ENCODE data around the gene NUDT22.
A peak's percentile ranks its signal among the peaks of the same experiment; 100 is the strongest.

The NUDT22 gene

GRCh38 chr11:64206457-64207255 is 19.4 kb upstream of the NUDT22 start, which contains the start of gene FERMT3:
FERMT3 (plus strand) TSS chr11:64206721; CDS start chr11:64207365, 644 bp downstream.
- DNase-seq (ENCODE audit: low read depth in 2 of 2, low spot score in 1 of 2): peak in 1 of 2 donors; percentile 57

GRCh38 chr11:64207256-64208085 is 18.6 kb upstream of the NUDT22 start:
- peak in 1 of 2 donors; percentile 79 for DNase-seq (ENCODE audit: low read depth in 2 of 2, low spot score in 1 of 2)

DNA sequence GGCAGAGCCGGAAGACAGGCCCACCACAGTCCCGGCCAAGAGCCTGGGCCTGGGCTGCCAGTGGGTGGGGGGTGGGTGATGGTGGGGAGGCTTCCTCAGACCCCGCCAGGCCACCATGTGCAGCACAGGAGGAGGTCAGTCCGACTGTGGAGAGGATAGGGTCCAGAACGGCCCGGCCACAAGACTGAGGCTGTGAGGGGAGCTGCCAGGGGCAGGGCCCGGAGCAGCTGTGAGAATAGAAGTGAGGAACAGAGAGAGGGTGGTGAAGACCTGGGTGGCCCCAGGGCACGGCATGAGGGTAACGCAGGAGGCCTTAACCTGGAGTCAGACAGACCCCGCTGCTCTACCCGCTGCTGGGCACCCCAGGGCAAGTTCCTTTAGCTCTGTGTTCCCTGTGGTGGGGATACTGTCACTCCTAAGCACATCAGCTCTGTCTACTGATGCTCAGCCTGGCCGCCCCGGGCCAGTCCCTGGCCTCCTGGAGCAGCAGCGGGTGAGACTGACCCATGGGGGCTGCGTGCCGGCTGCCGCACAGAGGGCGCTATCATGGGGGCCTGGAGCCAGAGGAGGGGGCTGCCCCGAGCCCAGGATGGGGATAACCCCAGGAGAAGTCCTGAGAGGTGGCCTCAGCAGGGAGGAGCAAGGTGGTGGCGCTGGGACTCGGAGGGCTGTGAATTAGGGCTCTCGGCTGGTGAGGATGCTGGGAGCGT is 17.8 kb upstream of the NUDT22 start:
- DNase-seq (ENCODE audit: low read depth in 2 of 2, low spot score in 1 of 2): no peak

DNA sequence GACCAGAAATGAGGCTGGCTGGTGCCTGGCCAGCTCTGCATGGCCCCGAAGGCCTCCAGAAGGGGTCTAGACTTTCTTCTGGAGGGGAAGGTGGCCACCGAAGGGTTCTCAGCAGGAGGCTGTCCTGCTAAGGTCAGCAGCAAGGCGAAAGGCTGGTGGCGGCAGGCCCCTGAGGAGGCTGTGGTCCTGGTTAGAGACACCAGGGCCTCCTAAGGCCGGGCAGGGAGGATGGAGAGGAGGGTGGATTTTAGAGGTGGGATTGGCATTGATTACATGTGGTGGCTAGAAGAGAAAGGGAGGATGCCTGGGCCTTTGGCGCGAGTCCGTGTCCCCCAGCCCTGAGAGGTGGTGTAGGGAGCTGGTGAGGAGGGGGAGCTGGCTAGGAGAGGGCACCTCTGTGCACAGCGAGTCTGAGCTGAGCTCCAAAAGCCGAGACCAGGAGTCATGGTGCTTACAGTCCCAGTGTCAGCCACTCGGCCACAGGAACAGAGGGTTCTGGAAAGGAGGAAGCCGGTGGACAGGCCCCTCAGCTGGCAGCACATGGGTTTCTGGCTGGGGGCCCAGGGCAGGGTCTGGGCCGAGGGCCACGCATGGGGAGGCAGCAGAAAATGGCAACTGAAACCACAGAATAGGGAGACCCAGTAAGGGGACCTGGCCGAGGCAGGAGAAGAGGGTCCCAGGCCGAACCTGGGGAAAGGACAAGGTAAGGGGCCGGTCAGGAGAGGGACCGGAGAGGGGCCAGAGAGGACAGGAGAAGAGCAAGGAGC is 17.1 kb upstream of the NUDT22 start:
- no peak for DNase-seq (ENCODE audit: low read depth in 2 of 2, low spot score in 1 of 2)

GRCh38 chr11:64209563-64209843 is 16.6 kb upstream of the NUDT22 start:
- DNase-seq (ENCODE audit: low read depth in 2 of 2, low spot score in 1 of 2): no peak

- DNase-seq (ENCODE audit: low read depth in 2 of 2, low spot score in 1 of 2): no peak
These were observed 15.6 kb upstream of the NUDT22 start for GRCh38 chr11:64210301-64211020.

DNA sequence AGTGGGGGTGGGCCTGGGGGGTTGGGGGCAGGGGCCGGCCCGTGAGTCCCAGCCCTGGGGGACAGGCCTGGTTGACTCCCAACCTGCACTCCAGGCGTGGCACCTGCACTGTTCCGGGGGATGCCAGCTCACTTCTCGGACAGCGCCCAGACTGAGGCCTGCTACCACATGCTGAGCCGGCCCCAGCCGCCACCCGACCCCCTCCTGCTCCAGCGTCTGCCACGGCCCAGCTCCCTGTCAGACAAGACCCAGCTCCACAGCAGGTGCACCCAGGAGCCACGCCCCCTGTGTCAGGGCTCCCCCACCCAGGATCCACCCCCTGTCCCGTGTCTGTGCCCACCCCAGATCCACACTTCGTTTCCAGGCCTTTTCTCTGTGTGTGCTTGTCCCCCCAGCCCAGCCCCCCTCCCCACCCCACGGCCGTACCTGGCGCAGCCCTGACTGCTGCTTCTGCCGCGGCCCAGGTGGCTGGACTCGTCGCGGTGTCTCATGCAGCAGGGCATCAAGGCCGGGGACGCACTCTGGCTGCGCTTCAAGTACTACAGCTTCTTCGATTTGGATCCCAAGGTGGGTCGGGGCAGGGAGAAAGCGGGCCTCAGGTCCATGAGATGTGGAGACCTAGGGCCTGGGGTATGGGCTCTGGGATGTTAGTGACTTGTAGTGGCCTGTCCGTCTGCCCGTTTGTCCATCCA is 14.7 kb upstream of the NUDT22 start:
- no peak for DNase-seq (ENCODE audit: low read depth in 2 of 2, low spot score in 1 of 2)

GRCh38 chr11:64216879-64217278 is 9.2 kb upstream of the NUDT22 start:
- DNase-seq (ENCODE audit: low read depth in 2 of 2, low spot score in 1 of 2): no peak

GRCh38 chr11:64218628-64219353 is 7.3 kb upstream of the NUDT22 start:
- no peak for DNase-seq (ENCODE audit: low read depth in 2 of 2, low spot score in 1 of 2)

- no peak for DNase-seq (ENCODE audit: low read depth in 2 of 2, low spot score in 1 of 2)
These were observed 6.8 kb upstream of the NUDT22 start for GRCh38 chr11:64219354-64219684.

GRCh38 chr11:64219755-64220154 is 6.3 kb upstream of the NUDT22 start:
- no peak for DNase-seq (ENCODE audit: low read depth in 2 of 2, low spot score in 1 of 2)

DNA sequence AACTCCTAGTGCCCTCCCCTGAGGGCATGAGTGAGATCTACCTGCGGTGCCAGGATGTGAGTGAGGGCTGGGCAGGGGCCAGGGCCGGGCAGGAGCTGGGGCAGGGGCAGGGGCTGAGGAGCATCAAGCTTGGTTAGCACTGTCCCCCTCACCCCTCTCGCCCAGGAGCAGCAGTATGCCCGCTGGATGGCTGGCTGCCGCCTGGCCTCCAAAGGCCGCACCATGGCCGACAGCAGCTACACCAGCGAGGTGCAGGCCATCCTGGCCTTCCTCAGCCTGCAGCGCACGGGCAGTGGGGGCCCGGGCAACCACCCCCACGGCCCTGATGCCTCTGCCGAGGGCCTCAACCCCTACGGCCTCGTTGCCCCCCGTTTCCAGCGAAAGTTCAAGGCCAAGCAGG is 5.8 kb upstream of the NUDT22 start:
- no peak for DNase-seq (ENCODE audit: low read depth in 2 of 2, low spot score in 1 of 2)

DNA sequence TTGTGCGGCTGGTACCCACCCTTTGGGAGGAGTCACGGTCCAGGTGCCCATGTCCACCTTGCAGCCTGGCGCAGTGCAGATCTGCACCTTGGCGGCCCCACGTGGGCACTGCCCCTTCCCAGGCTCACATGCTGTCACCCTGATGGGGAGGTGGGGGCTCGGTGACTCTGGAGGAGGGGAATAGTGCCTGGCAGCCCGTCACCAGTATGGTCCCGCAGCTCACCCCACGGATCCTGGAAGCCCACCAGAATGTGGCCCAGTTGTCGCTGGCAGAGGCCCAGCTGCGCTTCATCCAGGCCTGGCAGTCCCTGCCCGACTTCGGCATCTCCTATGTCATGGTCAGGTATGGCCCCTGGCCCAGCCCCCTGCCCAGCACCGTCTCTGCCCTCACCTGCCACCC is 5.3 kb upstream of the NUDT22 start:
- DNase-seq (ENCODE audit: low read depth in 2 of 2, low spot score in 1 of 2): no peak

- DNase-seq (ENCODE audit: low read depth in 2 of 2, low spot score in 1 of 2): no peak
These were observed 3.4 kb upstream of the NUDT22 start for GRCh38 chr11:64222651-64223000.

- no peak for DNase-seq (ENCODE audit: low read depth in 2 of 2, low spot score in 1 of 2)
These were observed 2.9 kb upstream of the NUDT22 start for GRCh38 chr11:64223001-64223651.

- DNase-seq (ENCODE audit: low read depth in 2 of 2, low spot score in 1 of 2): no peak
These were observed 1.8 kb upstream of the NUDT22 start for GRCh38 chr11:64224151-64224890.

GRCh38 chr11:64224891-64225607 is 1.0 kb upstream of the NUDT22 start:
- DNase-seq (ENCODE audit: low read depth in 2 of 2, low spot score in 1 of 2): no peak
